DOHH2 (cell line): ENCODE measurements around the gene LPAR1.

ENCODE experiments used
- CTCF ChIP-seq: fragments of 200-600 bp; sonication (generic); IDR thresholded peaks from one replicate; pipeline ENCODE4 v1.5.1; 2014; ENCODE audit warnings: antibody characterized with exemption, mild to moderate bottlenecking, low read depth, low read length; ENCODE audit not compliant: poor library complexity, severe bottlenecking
- EZH2phosphoT487 ChIP-seq: fragments of 200-600 bp; sonication (generic); IDR thresholded peaks from 2 replicates; pipeline ENCODE4 v1.6.1; 2017; ENCODE audit warnings: borderline replicate concordance, mild to moderate bottlenecking, antibody characterized with exemption, low read length, moderate library complexity, mixed read lengths

GRCh38 chr9:111013707-111014106 lies 24.6 kb downstream of the LPAR1 start:
- TF ChIP-seq CTCF (no peak), EZH2phosphoT487 (no peak)
